Skeletal muscle tissue (tissue), 4 donors: ENCODE results near the gene ATAD3B. TPM values are rescaled to one million over a fixed set of nuclear protein-coding genes. Genes with fewer than 3 reads are reported as not detected.
"Not testable (repeated sequence)": the region's sequence is repeated elsewhere in the genome, so short reads cannot be mapped to it uniquely, and the experiment has no call there.

Experiments used
- H3K27ac ChIP-seq: one replicate; pipeline ENCODE4 v1.7.0; 2013; ENCODE audit warnings: mild to moderate bottlenecking, low read depth, low read length, inconsistent platforms
- H3K27me3 ChIP-seq, 3 donors: one replicate each; pipeline ENCODE4 v1.7.0; 2013; ENCODE audit warnings: low read length in 3 of 3; ENCODE audit not compliant: control insufficient read depth in 3 of 3, insufficient read depth in 3 of 3
- H3K36me3 ChIP-seq, 3 donors: one replicate each; pipeline ENCODE4 v1.7.0; 2013; ENCODE audit warnings: low read length in 3 of 3; ENCODE audit not compliant: control insufficient read depth in 3 of 3, insufficient read depth in 3 of 3
- H3K4me1 ChIP-seq, 3 donors: one replicate each; pipeline ENCODE4 v1.7.0; 2013; ENCODE audit warnings: low read length in 3 of 3, mild to moderate bottlenecking in 3 of 3; ENCODE audit not compliant: control insufficient read depth in 3 of 3, insufficient read depth in 3 of 3
- H3K4me3 ChIP-seq, 3 donors: one replicate each; pipeline ENCODE4 v1.7.0; 2013; ENCODE audit warnings: low read length in 3 of 3
- H3K9ac ChIP-seq, 3 donors: one replicate each; pipeline ENCODE4 v1.7.0; 2013; ENCODE audit warnings: low read length in 3 of 3, mild to moderate bottlenecking in 3 of 3, moderate library complexity in 2 of 3, low read depth in 1 of 3
- H3K9me3 ChIP-seq, 3 donors: one replicate each; pipeline ENCODE4 v1.7.0; 2013; ENCODE audit warnings: low read length in 3 of 3; ENCODE audit not compliant: control insufficient read depth in 3 of 3
- total RNA-seq: library from RNA; depleted of rRNA; stranded (reverse); fragments of >200 nt; gene quantifications from one replicate; pipeline ENCODE4 v1.2.3, GENCODE V29; 2014
- donor health status: Osteomylitis.

The ATAD3B gene
- total RNA-seq, 1 donor from 2014 or later: 16.7 TPM

DNA sequence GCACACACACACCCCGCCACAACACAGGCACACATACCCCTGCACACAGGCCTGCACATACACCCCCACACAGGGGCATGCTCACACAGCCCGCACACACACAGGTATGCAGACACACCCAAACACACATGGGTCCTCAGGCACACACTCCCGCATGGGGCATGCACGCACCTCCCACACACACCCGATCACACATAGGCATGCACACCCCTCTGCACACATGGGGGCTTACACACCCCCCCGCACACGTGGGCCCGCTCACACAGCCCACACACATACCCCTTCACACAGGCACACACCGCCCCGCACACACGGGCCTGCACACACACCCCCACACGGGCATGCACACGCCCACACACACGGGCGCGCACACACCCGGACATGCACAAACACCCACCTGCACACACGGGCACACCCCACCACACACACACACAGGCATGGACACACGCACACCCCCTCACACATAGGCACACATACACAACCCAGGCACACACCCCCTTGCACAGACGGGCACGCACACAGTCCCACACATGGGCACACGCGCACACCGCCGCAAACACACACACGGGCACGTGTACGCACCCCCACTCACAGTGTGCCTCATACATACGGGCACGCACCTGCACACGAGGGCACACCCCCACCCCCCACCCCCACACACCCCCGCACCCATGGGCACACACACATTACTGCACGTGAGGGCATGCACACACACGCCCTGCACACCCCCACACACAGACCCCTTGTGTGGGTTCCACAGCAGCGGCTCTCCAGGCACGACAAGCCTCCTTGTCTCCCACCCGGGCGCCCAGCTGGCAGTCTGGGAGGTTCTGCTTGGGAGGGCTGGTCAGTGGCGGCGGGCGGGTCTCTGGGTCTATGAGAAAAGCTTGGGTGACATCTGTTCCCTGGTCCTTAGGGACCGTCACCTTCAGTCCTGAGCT, 8.3 kb downstream of the ATAD3B start:
- H3K27me3 ChIP-seq: no peaks in the 10 kb centered on the region
- H3K27ac ChIP-seq: no peak overlapping the region
- no peaks in the 10 kb centered on the region for H3K4me1 ChIP-seq
- no peak overlapping the region for H3K4me3 ChIP-seq
- peaks cover 34 to 40% (median 35%) of the 10 kb centered on the region in 3 donors for H3K36me3 ChIP-seq
- no peaks in the 10 kb centered on the region for H3K9me3 ChIP-seq
- H3K9ac ChIP-seq: no peak overlapping the region

DNA sequence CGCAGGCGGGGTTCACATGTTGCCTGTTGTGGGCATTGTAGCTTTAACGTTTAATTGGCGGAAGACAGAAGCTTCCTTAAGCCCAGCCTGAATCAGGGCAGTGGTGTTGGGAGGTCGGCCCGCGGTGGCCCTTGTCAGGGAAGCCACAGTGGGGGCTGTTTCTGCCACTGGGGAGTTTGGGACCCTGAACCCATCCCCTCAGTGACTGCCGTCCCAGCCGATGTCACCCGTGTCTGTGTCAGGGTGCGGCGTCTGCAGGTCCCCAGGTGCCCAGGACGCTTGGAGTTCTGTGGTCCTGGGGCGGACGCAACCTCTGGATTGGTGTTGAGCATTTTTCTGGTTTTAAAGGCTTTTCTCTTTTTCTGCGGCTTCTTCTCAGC, 8.9 kb downstream of the ATAD3B start:
- peaks cover 35 to 40% (median 35%) of the 10 kb centered on the region in 3 donors for H3K36me3 ChIP-seq
- H3K9ac ChIP-seq, H3K9me3 ChIP-seq, H3K27me3 ChIP-seq, H3K4me3 ChIP-seq, H3K27ac ChIP-seq, H3K4me1 ChIP-seq: not testable (repeated sequence)

DNA sequence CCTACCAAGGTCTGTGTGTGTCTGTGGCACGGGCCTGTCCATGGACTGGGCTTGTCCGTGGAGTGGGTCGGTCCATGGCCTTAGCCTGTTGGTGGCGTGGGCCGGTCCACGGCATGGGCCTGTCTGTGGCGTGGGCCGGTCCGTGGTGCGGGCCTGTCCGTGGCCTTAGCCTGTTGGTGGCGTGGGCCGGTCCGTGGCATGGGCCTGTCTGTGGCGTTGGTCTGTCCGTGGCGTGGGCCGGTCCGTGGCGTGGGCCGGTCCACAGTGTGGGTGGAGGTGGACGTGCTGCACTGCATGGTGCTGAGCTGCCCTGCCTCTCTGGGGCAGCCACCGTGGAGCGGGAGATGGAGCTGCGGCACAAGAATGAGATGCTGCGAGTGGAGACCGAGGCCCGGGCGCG, 10.2 kb downstream of the ATAD3B start:
- H3K27ac ChIP-seq, H3K4me3 ChIP-seq, H3K4me1 ChIP-seq, H3K27me3 ChIP-seq, H3K9ac ChIP-seq, H3K9me3 ChIP-seq: not testable (repeated sequence)
- H3K36me3 ChIP-seq: peaks cover 35 to 42% (median 39%) of the 10 kb centered on the region in 3 donors

DNA sequence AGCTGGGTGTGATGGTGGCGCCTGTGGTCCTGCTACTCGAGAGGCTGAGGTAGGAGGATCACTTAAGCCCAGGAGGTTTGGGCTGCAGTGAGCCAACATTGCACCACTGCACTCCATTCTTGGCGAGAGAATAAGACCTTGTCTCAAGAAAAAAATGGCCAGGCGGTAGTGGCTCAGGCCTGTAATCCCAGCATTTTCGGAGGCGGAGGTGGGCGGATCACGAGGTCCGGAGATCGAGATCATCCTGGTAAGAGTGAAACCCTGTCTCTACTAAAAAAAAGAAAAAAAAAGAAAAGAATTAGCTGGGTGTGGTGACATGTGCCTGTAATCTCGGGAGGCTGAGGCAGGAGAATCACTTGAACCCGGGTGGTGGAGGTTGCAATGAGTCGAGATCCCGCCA, 11.3 kb downstream of the ATAD3B start:
- Histone ChIP-seq H3K27me3 (no peaks in the 10 kb centered on the region), H3K36me3 (peaks cover 40 to 49% (median 43%) of the 10 kb centered on the region in 3 donors), H3K4me3 (no peak overlapping the region), H3K9me3 (no peaks in the 10 kb centered on the region), H3K27ac (no peak overlapping the region), H3K9ac (no peak overlapping the region), H3K4me1 (no peaks in the 10 kb centered on the region)

DNA sequence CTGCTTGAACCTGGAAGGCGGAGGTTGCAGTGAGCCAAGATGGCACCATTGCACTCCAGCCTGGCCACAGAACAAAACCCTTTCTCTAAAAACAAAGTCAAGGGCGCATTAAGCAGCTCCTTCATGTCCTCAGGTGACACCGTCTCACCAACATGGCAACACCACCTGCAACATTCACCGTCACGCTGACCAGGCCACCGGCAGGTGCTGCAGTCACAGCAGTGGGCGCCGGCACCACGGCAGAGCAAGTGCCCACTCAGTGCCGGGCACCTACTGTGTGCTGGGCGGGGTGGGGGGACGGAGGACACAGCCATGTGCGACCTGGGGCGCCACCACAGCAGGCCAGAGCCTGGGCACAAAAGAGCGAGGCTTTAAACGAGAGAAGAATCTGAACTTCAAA, 12.1 kb downstream of the ATAD3B start:
- H3K27ac ChIP-seq: no peak overlapping the region
- no peaks in the 10 kb centered on the region for H3K9me3 ChIP-seq
- no peaks in the 10 kb centered on the region for H3K27me3 ChIP-seq
- no peak overlapping the region for H3K9ac ChIP-seq
- H3K4me1 ChIP-seq: no peaks in the 10 kb centered on the region
- H3K4me3 ChIP-seq: no peak overlapping the region
- peaks cover 43 to 52% (median 43%) of the 10 kb centered on the region in 3 donors for H3K36me3 ChIP-seq

DNA sequence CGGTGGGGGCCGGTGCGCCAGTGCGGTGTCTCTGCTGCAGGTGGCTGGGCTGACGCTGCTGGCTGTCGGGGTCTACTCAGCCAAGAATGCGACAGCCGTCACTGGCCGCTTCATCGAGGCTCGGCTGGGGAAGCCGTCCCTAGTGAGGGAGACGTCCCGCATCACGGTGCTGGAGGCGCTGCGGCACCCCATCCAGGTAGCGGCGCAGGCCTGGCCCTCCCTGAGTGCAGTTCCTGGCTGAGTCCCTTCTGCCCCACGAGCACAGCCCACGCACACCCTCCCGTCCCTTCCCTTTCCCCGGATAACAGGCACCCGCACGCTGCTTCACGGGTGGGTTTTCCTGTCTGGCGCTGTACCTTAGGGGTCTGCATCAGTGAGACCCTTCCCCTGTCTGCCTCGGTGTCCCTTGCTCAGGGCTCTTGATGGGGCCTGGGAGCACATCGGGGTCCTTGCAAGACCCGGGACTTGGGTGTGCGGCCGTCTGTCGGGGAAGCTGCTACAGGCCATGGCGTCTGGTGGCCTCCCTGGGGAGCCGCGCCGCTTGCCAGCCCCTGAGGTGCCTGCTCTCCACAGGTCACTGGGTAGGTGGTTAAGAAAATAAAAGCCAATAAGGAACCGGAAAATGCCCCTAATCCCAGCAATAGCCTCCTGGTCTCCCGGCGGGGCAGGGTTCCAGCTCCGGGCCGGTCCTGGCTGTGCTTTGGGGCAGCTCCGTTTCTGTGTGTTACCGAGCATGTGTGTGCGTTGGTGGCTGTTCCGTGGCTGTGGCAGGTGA, 13.6 kb downstream of the ATAD3B start:
- not testable (repeated sequence) for H3K27ac ChIP-seq, H3K4me1 ChIP-seq, H3K9ac ChIP-seq, H3K9me3 ChIP-seq, H3K4me3 ChIP-seq, H3K27me3 ChIP-seq
- peaks cover 39 to 53% (median 42%) of the 10 kb centered on the region in 3 donors for H3K36me3 ChIP-seq

DNA sequence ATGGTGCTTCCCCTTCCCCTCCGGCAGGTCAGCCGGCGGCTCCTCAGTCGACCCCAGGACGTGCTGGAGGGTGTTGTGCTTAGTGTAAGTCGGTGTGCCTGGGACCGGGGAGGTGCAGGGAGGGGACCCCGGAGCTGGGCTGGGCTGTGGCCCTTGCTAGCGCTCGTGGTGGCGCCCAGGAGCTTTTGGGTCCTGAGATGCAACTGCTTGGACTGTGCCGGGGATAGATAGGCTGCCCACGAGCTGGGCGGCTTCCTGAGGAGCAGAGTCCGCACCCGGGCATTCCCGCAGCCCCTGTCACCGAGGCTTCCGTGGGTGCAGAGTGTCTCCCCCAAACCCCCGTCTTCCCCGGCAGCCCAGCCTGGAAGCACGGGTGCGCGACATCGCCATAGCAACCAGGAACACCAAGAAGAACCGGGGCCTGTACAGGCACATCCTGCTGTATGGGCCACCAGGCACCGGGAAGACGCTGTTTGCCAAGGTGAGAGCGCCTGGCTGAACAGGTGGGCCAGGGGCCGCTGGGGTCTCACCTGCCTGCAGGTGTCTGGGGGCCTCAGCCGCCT, 14.3 kb downstream of the ATAD3B start:
- H3K9me3 ChIP-seq, H3K27me3 ChIP-seq, H3K4me1 ChIP-seq, H3K27ac ChIP-seq, H3K9ac ChIP-seq, H3K4me3 ChIP-seq: not testable (repeated sequence)
- peaks cover 39 to 54% (median 42%) of the 10 kb centered on the region in 3 donors for H3K36me3 ChIP-seq

DNA sequence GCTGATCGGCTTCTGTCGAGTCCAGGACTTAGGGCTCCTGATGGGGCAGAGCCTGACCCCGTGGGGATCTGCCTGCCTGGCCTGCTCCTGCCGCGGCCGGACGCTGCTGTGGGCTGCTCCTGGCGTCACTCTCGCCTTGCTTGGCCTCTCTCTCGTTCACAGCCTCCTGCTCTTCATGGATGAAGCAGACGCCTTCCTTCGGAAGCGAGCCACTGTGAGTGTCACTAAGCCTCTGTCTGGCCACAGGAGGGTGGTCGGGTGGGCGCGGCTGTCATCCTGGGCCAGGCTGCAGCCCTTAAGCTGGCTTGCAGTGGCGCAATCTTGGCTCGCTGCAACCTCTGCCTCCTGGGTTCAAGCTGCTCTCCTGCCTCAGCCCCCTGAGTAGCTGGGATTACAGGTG, 16.1 kb downstream of the ATAD3B start:
- Histone ChIP-seq H3K4me1 (no peaks in the 10 kb centered on the region), H3K27ac (no peak overlapping the region), H3K36me3 (peaks cover 44 to 56% (median 46%) of the 10 kb centered on the region in 3 donors), H3K27me3 (no peaks in the 10 kb centered on the region), H3K9me3 (no peaks in the 10 kb centered on the region), H3K9ac (no peak overlapping the region), H3K4me3 (no peak overlapping the region)

DNA sequence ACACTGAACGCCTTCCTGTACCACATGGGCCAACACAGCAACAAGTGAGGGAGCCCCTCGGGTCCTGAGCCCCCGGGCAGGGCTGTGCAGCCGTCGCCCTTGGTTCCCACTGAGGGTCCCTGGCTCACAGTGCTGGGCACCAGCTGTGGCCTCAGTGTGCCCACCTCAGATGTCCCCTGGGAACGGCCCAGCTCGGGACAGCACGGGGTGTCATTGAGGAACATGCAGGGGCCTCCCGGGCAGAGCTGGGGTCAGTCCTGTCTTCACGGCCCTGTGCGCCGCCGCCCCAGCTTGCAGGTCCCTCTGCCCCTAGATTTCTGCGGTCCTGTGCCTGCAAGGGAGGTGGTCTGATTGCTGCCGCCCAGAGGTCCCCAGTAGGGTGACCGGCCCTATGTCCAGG, 17.7 kb downstream of the ATAD3B start:
- Histone ChIP-seq H3K9me3 (no peaks in the 10 kb centered on the region), H3K27me3 (no peaks in the 10 kb centered on the region), H3K36me3 (peaks cover 36 to 45% (median 41%) of the 10 kb centered on the region in 3 donors), H3K4me3 (no peak overlapping the region), H3K27ac (no peak overlapping the region), H3K9ac (no peak overlapping the region), H3K4me1 (no peaks in the 10 kb centered on the region)

DNA sequence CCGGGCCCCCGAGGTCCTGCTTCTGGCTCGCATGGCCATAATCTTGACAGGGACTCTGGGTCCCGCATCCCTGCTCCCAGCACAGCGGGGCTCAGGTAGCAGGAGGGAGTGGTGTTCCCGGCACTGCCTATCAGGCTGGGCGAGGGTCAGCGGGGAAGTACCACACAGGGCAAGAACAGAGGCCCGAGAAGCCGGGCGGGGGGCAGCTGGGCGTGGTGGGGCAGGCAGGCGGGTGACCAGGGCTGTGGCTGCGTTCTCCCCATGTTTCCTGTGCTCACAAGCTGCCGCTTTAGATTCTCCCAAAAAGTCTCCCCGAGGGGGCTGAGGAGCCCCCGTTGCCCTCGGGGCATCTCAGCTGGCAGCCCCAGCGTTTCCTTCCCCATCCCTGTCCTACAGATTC, 18.3 kb downstream of the ATAD3B start:
- H3K27ac ChIP-seq: no peak overlapping the region
- H3K9me3 ChIP-seq: no peaks in the 10 kb centered on the region
- no peak overlapping the region for H3K9ac ChIP-seq
- peaks cover 36 to 44% (median 41%) of the 10 kb centered on the region in 3 donors for H3K36me3 ChIP-seq
- H3K4me3 ChIP-seq: no peak overlapping the region
- H3K4me1 ChIP-seq: no peaks in the 10 kb centered on the region
- H3K27me3 ChIP-seq: no peaks in the 10 kb centered on the region
